Smooth muscle cell (in vitro differentiated cells): ENCODE results near the gene AKR1D1. TPM values are rescaled to one million over a fixed set of nuclear protein-coding genes. Genes with fewer than 3 reads are reported as not detected.

Experiments used
- DNase-seq: peaks from one replicate; lab custom pipeline; 2025; ENCODE audit not compliant: unreplicated experiment; lab: John Stamatoyannopoulos, UW
- H2AFZ ChIP-seq: fragments of 200-600 bp; sonication (generic); 2 replicates; pipeline ENCODE4 v1.6.0; 2016; ENCODE audit warnings: antibody characterized with exemption, low read depth, mild to moderate bottlenecking
- H3F3A ChIP-seq: fragments of 200-600 bp; sonication (generic); 2 replicates; pipeline ENCODE4 v1.6.0; 2017; ENCODE audit warnings: antibody characterized with exemption, low read depth
- H3K27ac ChIP-seq: fragments of 200-600 bp; sonication (generic); 2 replicates; pipeline ENCODE4 v1.5.1; 2016; ENCODE audit warnings: low read depth, mild to moderate bottlenecking
- H3K27me3 ChIP-seq: fragments of 200-600 bp; sonication (generic); 2 replicates; pipeline ENCODE4 v1.6.1; 2016; ENCODE audit warnings: low read depth, mild to moderate bottlenecking
- H3K36me3 ChIP-seq: fragments of 200-600 bp; sonication (generic); 2 replicates; pipeline ENCODE4 v1.5.1; 2016; ENCODE audit warnings: low read depth
- H3K4me1 ChIP-seq: fragments of 200-600 bp; sonication (generic); 2 replicates; pipeline ENCODE4 v1.5.1; 2016; ENCODE audit warnings: low read depth
- H3K4me2 ChIP-seq: fragments of 200-600 bp; sonication (generic); 2 replicates; pipeline ENCODE4 v1.6.0; 2016; ENCODE audit warnings: mild to moderate bottlenecking
- H3K4me3 ChIP-seq: fragments of 200-600 bp; sonication (generic); 2 replicates; pipeline ENCODE4 v1.5.1; 2016; ENCODE audit warnings: mild to moderate bottlenecking
- H3K79me2 ChIP-seq: fragments of 200-600 bp; sonication (generic); 2 replicates; pipeline ENCODE4 v1.6.0; 2016; ENCODE audit warnings: low read depth, mild to moderate bottlenecking
- H3K9ac ChIP-seq: fragments of 200-600 bp; sonication (generic); 2 replicates; pipeline ENCODE4 v1.6.0; 2016; ENCODE audit warnings: low read depth
- H3K9me3 ChIP-seq: fragments of 200-600 bp; sonication (generic); replicated peaks from 2 replicates; pipeline ENCODE4 v1.5.1; 2016; ENCODE audit warnings: low read depth
- H4K20me1 ChIP-seq: fragments of 200-600 bp; sonication (generic); 2 replicates; pipeline ENCODE4 v1.6.0; 2016; ENCODE audit warnings: low read depth
- CTCF ChIP-seq: fragments of 200-600 bp; sonication (generic); IDR thresholded peaks from 2 replicates; pipeline ENCODE4 v1.5.1; 2017; ENCODE audit warnings: borderline replicate concordance, mild to moderate bottlenecking, antibody characterized with exemption; ENCODE audit not compliant: insufficient read depth, poor library complexity, severe bottlenecking
- WGBS: methylation state at CpG from one replicate; pipeline ENCODE4 v1.1.7; 2016; ENCODE audit warnings: low lambda C conversion rate; 5-methylcytosine and 5-hydroxymethylcytosine counted together
- polyA plus RNA-seq: library from polyadenylated mRNA; unstranded; fragments of >200 nt; fragmentation: Nextera tagmentation; extraction: Ambion mirVana; gene quantifications from 2 replicates; pipeline ENCODE4 v1.2.1, GENCODE V29; 2016
- total RNA-seq: library from RNA; depleted of rRNA; stranded (reverse); fragments of >200 nt; gene quantifications from 2 replicates; pipeline ENCODE4 v1.2.3, GENCODE V29; 2014

The AKR1D1 gene
- total and polyA plus RNA-seq, 2 experiments from 2014 or later: not detected

- Histone ChIP-seq H2AFZ (no peak overlapping the region), H3K4me2 (no peak overlapping the region), H4K20me1 (no peaks in the 10 kb centered on the region), H3K9ac (no peak overlapping the region), H3K36me3 (no peaks in the 10 kb centered on the region), H3F3A (no peaks in the 10 kb centered on the region), H3K4me3 (no peak overlapping the region), H3K27ac (no peak overlapping the region), H3K9me3 (no peaks in the 10 kb centered on the region), H3K27me3 (no peaks in the 10 kb centered on the region), H3K79me2 (no peaks in the 10 kb centered on the region), H3K4me1 (peaks cover 5% of the 10 kb centered on the region)
- no peak for DNase-seq
- 93% methylated on average over 2 of the region's 2 CpGs for WGBS
- no peak for TF ChIP-seq CTCF
Measured at GRCh38 chr7:138063400-138063799, 12.9 kb upstream of the AKR1D1 start.

- no peak overlapping the region for H3K9ac ChIP-seq
- H3K27me3 ChIP-seq: no peaks in the 10 kb centered on the region
- H4K20me1 ChIP-seq: no peaks in the 10 kb centered on the region
- peak overlapping the region; percentile 37 for H3K27ac ChIP-seq
- no peaks in the 10 kb centered on the region for H3K9me3 ChIP-seq
- H3K4me2 ChIP-seq: no peak overlapping the region
- peak; percentile 2 for DNase-seq
- no peak for TF ChIP-seq CTCF
- no peak overlapping the region for H2AFZ ChIP-seq
- H3K4me3 ChIP-seq: no peak overlapping the region
- WGBS: 25% methylated on average over 5 of the region's 5 CpGs
- H3K79me2 ChIP-seq: no peaks in the 10 kb centered on the region
- peaks cover 5% of the 10 kb centered on the region for H3K4me1 ChIP-seq
- no peaks in the 10 kb centered on the region for H3F3A ChIP-seq
- H3K36me3 ChIP-seq: no peaks in the 10 kb centered on the region
Measured at GRCh38 chr7:138064856-138065357, 11.4 kb upstream of the AKR1D1 start.

GRCh38 chr7:138065827-138066226 lies 10.4 kb upstream of the AKR1D1 start:
- H3K36me3 ChIP-seq: no peaks in the 10 kb centered on the region
- H3F3A ChIP-seq: no peaks in the 10 kb centered on the region
- 92% methylated on average over 1 of the region's 1 CpG for WGBS
- H4K20me1 ChIP-seq: no peaks in the 10 kb centered on the region
- H3K4me1 ChIP-seq: peaks cover 5% of the 10 kb centered on the region
- no peak overlapping the region for H2AFZ ChIP-seq
- DNase-seq: no peak
- no peak overlapping the region for H3K27ac ChIP-seq
- H3K9me3 ChIP-seq: no peaks in the 10 kb centered on the region
- no peak overlapping the region for H3K4me3 ChIP-seq
- H3K79me2 ChIP-seq: no peaks in the 10 kb centered on the region
- no peak overlapping the region for H3K9ac ChIP-seq
- TF ChIP-seq CTCF: no peak
- no peaks in the 10 kb centered on the region for H3K27me3 ChIP-seq
- no peak overlapping the region for H3K4me2 ChIP-seq

GRCh38 chr7:138066954-138067394 lies 9.3 kb upstream of the AKR1D1 start:
- Histone ChIP-seq H3K9ac (no peak overlapping the region), H3K9me3 (no peaks in the 10 kb centered on the region), H3K79me2 (no peaks in the 10 kb centered on the region), H2AFZ (no peak overlapping the region), H3K4me3 (no peak overlapping the region), H4K20me1 (no peaks in the 10 kb centered on the region), H3K27me3 (no peaks in the 10 kb centered on the region), H3K4me1 (peaks cover 5% of the 10 kb centered on the region), H3F3A (no peaks in the 10 kb centered on the region), H3K27ac (no peak overlapping the region), H3K36me3 (no peaks in the 10 kb centered on the region), H3K4me2 (no peak overlapping the region)
- TF ChIP-seq CTCF: no peak
- no peak for DNase-seq
- 73% methylated on average over 1 of the region's 1 CpG for WGBS
